ENCODE measurements around the gene EPHA2.

The EPHA2 gene

GRCh38 chr1:16092923-16093511 is 62.9 kb downstream of the EPHA2 start:
- no peak for DNase-seq (ENCODE audit: extremely low read depth, insufficient read length)
- Histone ChIP-seq H3K4me3 (replicated peaks; ENCODE audit: low read depth, low read length) (no peak overlapping the region), H3K27me3 (replicated peaks; ENCODE audit: control insufficient read depth, insufficient read depth, low read length) (peaks cover 5% of the 10 kb centered on the region), H3K36me3 (ENCODE audit: control insufficient read depth, insufficient read depth, low read length) (no peaks in the 10 kb centered on the region)
- no peak for TF ChIP-seq CTCF (IDR thresholded peaks at IDR 0.05; ENCODE audit: insufficient read depth, low read length, poor library complexity, severe bottlenecking)

GRCh38 chr1:16092097-16092922 is 63.6 kb downstream of the EPHA2 start:
- DNase-seq (ENCODE audit: extremely low read depth, insufficient read length) = no peak
- H3K27me3 ChIP-seq (replicated peaks; ENCODE audit: control insufficient read depth, insufficient read depth, low read length) = peaks cover 5% of the 10 kb centered on the region
- no peaks in the 10 kb centered on the region for H3K36me3 ChIP-seq (ENCODE audit: control insufficient read depth, insufficient read depth, low read length)
- H3K4me3 ChIP-seq (replicated peaks; ENCODE audit: low read depth, low read length) = no peak overlapping the region
- TF ChIP-seq CTCF (IDR thresholded peaks at IDR 0.05; ENCODE audit: insufficient read depth, low read length, poor library complexity, severe bottlenecking) = no peak

- peaks cover 3% of the 10 kb centered on the region for H3K27me3 ChIP-seq (replicated peaks; ENCODE audit: control insufficient read depth, insufficient read depth, low read length)
- no peak overlapping the region for H3K4me3 ChIP-seq (replicated peaks; ENCODE audit: low read depth, low read length)
- no peak for TF ChIP-seq CTCF (IDR thresholded peaks at IDR 0.05; ENCODE audit: insufficient read depth, low read length, poor library complexity, severe bottlenecking)
- DNase-seq (ENCODE audit: extremely low read depth, insufficient read length) = no peak
- H3K36me3 ChIP-seq (ENCODE audit: control insufficient read depth, insufficient read depth, low read length) = no peaks in the 10 kb centered on the region
Measured at GRCh38 chr1:16091296-16091695, 64.6 kb downstream of the EPHA2 start.

- Histone ChIP-seq H3K4me3 (replicated peaks; ENCODE audit: low read depth, low read length) (no peak overlapping the region), H3K27me3 (replicated peaks; ENCODE audit: control insufficient read depth, insufficient read depth, low read length) (peaks cover 2% of the 10 kb centered on the region; the same call in 1 of the 2 replicates)
- no peak for TF ChIP-seq CTCF (IDR thresholded peaks at IDR 0.05; ENCODE audit: insufficient read depth, low read length, poor library complexity, severe bottlenecking)
Measured at GRCh38 chr1:16090076-16090826, 65.6 kb downstream of the EPHA2 start.

GRCh38 chr1:16088996-16089395 is 66.9 kb downstream of the EPHA2 start:
- Histone ChIP-seq H3K36me3 (ENCODE audit: control insufficient read depth, insufficient read depth, low read length) (no peaks in the 10 kb centered on the region), H3K4me3 (replicated peaks; ENCODE audit: low read depth, low read length) (no peak overlapping the region), H3K27me3 (replicated peaks; ENCODE audit: control insufficient read depth, insufficient read depth, low read length) (peaks cover 2% of the 10 kb centered on the region; the same call in 1 of the 2 replicates)
- TF ChIP-seq CTCF (IDR thresholded peaks at IDR 0.05; ENCODE audit: insufficient read depth, low read length, poor library complexity, severe bottlenecking) = no peak
- DNase-seq (ENCODE audit: extremely low read depth, insufficient read length) = no peak

More at GRCh38 chr1:16090076-16090826, 65.6 kb downstream of the EPHA2 start:
- H3K36me3 ChIP-seq (ENCODE audit: control insufficient read depth, insufficient read depth, low read length) = no peaks in the 10 kb centered on the region
- no peak for DNase-seq (ENCODE audit: extremely low read depth, insufficient read length)
